ENCODE results near the gene KCNQ1.

KCNQ1 gene

GRCh38 chr11:2685566-2686359 is 241.0 kb downstream of the KCNQ1 start:
- no peak for DNase-seq (ENCODE audit: low read depth)

GRCh38 chr11:2686360-2687222 is 241.8 kb downstream of the KCNQ1 start:
- DNase-seq (ENCODE audit: low read depth), result no peak

DNA sequence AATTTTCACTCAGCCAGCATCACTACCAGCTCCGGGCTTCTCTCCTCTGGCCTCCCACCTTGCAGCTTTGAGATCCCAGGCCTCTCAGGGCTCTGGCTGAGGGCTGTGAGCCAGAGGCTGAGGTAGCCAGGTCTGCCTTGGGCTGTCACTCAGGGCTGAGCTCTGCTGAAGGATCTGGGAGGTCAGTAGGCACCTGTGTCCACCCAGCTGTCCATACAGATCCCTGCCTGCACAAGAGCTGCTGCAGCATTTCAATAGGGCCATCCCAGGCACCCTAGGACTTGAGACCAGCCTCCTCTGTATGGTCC is 242.4 kb downstream of the KCNQ1 start:
- no peak for DNase-seq (ENCODE audit: low read depth)

- DNase-seq (ENCODE audit: low read depth), result no peak
Measured at GRCh38 chr11:2687782-2688191, 243.0 kb downstream of the KCNQ1 start.

DNA sequence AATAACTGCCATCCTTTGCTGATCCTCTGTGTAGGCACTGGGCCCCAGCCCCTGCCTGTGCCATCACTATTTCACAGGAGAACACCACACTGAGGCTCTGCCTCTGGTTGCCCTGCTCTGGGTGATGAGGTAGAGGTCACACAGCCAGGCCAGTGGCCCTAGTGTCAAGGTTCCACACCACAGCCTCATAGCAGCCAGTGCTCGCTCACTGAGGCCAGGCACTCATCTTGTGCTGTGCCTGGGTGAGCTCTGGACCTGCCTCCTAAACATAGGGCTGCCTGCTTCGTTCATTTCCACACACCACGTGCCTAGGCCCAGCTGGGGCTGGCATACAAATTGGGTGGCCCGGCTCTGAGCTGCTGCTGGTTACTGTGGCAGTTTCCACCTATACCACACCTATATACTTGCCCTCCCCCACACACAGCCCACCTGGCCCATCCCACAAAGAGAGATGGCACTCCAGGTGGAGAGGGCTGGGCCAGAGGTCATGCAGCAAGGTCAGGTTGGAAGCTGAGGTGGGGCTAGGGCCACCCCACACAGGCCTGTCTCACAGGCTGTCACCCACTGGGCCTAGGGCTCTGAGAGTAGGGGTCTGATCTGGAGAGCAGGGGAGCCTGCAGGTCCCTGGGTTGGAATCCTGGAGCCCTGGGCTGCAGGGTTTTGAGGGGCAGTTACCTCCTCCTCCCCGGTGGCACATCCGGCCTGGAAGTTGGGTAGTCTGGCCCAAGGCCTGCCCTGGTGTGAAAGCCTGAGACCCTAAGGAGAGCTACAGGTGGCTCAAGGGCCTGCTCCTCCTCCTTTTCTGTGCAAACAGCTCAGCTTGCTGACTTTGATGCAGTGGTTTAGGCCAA is 243.8 kb downstream of the KCNQ1 start:
- no peak for DNase-seq (ENCODE audit: low read depth)

DNA sequence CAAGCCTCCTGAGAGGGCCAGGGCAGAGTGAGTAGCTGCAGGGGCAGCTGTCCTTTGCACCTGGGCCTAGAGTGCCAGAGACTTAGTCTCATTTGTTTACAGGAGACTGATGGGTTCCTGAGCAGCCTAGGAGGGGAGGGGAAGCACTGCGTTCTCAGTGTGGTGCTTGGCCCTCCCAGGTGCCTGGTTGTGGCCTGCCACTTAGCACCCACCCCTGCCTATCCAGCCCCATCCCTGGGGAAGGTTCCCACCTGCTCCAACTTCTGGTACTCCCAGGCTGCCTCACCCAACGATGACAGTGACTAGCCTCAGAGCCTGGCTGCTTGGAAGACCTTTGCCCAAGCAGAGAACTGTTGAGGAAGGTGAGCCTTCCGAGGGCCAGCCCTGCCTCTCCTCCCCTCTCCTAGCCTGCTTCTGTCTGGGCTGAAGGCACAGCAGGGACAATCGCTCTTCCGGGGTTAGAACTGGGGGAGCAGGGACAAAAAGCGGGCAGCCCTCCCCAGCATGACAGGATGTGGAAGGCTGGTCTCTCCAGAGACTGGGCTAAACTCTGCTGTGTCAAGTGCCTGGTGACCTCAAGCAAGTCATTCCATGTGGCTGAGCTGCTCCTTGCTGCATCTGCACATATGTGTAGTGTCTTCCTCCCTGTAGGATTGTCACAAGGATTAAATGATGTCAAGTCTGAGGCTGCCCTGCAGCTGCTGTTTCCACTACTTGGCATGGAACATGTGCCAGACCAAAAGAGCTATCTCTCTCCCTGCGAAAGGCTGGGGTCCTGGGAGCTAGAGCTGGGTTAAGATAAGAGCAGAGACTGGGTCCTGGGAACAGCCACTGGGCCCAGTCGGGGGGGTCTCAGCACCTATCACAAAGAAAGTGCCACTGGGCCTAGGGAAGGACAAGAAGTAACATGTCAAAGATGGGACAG is 245.1 kb downstream of the KCNQ1 start:
- no peak for DNase-seq (ENCODE audit: low read depth)

DNA sequence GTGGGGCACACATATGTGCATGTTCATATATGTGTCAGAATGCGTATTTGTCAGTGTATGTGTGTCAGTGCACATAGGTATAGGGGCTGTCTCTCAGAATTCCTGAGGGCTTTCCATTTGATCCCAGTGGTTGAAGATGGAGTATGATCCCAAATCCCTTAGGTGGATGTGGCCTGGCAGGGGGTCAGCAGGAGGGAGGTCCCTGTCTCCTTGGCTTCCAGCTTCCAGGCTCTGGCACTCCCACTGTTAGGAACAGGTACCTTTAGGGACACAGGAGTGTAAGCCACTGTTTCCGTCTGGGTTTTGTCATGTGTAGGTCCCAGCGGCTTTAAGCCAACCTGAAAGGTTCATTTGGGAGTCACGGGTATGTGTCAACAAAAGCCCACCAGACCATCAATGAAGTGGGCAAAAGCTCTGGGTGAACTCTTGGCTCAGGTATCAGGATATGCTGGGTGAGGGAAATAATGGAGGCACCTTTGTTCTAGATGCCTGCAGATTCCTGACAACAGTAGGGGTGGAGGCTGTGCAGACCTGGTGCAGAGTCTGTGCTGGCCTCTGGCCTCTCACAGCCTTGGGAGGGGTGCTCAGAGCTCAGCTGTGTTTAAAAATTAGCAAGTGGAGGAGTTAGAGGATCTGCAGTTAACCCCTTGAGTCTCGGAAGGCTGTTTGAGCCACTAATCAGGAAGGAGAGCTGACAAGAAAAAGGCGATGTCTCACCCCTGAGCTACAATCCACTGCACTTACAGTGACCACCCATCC is 246.0 kb downstream of the KCNQ1 start:
- no peak for DNase-seq (ENCODE audit: low read depth)

DNA sequence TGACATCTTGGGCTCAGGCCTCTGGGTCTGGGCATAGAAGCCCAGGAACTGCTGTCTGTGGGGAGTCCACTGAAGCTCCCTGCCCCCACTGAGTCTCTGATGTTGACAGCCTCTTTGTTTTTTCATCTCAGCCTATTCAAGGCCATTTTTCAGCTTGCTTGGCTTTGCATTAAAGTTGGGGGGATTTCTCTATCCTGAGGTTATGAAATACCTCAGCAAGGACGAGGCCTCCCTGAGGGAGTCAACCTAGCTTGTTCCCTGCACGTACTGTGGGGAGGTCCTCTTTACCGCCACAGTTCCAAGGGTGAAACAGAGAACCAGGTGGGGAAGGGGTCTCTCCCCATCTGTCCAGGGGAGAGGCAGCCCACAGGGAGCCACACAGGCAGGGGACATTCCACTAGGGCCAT is 246.6 kb downstream of the KCNQ1 start:
- DNase-seq (ENCODE audit: low read depth), result no peak

DNA sequence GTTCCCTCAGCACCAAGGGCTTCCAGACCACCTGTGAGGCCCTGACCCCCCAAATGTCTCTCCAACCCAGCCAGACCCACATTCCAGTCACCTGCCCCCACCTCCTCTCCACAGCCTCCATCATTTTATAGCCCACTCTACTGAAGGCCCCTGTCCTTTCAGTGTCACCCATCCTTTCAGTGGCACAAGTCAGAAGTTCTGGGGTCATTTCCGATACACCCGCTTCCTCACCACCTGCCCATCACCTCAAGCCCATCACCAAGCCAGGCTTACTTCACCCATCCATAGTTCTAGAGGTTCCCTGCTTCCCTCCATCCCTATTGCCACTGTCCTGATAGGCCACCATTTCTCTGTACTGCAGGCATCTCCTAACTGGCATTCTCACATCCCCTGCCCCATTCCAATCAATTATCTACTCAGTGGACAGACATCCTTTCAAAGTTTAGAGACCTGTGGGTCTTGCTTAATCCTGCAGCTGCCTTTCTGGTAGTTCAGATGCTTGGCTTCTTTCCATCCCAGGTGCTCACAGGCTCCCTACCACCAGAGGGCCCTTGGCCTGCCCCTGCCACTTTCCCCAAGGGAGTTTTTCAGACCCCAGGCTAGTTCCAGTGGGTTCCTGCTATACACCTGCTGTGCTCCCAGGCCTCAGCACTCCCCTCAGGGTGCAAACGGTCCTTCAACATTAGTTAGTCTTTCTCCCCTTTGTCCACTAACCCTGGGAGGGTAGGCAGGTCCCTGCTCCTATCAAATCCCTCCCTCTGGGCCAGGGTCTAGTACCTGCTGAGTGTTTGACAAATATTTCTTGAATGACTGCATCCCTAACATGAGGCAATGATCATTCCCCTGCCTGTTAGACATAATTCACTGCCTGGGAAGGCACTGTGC is 247.4 kb downstream of the KCNQ1 start:
- DNase-seq (ENCODE audit: low read depth), result no peak

DNA sequence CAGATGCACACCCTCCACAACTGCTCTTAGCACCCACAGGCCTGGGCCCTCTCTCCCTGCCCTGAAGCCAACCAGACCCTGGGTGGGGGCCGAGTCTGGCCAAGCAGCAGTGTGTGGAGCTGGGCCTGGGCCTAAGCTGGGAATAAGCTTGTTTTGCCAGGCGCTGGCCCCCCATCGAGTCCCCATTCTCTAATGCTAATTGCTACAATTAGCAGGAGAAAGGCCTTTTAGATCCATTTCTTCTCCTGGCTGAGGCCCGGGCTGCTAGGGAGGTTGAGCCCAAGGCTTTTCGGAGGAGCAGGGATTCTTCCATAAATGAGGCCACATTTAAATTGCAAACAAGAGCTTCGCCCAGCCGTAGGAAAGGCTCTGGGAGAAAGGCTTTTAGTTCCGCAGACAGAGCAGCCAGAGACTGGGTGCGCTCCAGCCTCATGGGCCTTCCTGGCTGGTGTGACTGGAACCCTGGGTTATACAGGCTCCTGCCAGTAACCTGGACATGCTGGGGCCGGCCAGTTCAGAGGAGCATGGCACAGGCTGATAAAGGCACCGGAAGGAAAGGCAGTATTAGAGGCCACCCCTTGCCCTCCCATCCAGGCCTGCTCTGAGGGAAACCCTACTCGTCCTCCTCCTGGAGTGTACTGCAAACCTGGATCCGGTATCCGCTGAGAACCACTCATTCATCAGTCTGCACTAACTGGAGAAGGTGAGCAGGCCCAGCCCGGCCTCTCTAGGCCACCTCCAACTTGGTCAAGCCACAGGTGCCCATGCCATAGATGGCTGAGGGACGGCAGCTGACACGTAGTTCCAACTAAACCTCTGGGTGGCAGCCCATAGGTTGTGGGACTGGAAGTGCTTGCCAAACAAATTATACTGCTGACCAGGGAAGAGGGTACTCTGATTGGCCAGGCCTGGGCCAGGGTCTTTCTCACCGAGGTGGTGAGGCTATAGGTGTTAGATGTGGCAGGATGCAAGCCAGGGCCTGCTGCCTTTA is 248.8 kb downstream of the KCNQ1 start:
- DNase-seq (ENCODE audit: low read depth), result no peak

DNA sequence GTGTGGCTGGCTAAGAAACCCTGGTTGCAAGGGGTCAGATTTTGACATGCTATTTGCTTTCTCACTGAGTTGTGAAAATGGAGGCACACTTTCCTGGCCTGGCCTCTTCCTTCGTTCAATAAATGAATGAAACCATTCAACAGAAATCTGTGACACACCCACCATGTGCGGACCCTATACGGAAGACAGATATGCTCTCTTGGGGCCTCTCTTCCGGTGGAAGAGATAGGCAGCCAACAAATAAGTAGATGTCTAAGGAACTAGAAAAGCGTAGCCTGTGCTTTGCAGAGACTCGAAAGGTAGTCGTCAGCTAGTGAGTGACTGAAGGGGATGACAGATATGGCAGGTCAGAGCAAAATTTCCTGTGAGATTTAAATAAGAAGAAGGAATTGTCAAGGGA is 249.7 kb downstream of the KCNQ1 start:
- DNase-seq (ENCODE audit: low read depth), result no peak

DNA sequence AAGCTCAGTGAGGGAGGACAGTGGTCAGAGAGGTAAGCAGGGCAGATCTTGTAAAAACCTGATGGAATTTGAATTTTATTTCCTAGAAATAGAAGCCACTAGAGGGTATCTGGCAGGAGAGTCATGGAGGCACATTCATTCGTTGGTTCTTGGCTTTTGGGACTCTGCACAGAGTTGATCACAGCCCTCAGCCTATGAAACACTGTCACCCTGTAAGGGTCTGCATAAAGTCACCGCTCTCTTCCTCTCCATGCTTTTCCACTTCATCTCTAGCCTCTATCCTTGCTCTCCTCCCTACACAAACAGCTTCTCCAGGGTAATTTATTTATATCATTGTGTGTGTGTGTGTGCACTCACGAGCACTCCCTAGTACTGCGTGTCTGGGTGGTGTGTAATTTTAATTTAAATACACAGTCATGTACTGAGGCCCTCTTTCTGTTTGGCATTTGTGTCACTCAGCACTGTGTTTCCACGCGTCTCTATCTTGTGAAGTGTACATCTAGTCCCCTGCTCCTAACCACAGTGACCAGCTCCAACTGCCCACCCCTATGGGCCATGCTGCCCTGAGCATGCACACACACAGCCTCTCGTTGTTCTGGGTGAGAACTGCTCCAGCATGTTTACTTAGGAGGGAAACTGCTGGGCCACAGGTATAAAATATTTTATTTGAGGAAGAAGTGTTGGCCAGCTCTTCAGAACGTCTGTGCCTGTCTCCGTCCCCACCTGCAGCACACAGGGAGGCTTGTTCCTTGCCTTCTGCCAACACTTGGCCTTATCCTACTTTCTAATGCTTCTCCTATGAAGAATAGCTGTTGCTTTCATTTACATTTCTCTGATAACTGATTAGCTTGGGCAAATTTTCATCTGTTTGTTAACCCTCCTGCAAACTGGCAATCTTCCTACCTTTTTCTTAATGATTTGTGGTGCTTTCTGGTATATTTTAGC is 250.5 kb downstream of the KCNQ1 start:
- DNase-seq (ENCODE audit: low read depth), result no peak

GRCh38 chr11:2696455-2696854 is 251.6 kb downstream of the KCNQ1 start:
- no peak for DNase-seq (ENCODE audit: low read depth)

DNA sequence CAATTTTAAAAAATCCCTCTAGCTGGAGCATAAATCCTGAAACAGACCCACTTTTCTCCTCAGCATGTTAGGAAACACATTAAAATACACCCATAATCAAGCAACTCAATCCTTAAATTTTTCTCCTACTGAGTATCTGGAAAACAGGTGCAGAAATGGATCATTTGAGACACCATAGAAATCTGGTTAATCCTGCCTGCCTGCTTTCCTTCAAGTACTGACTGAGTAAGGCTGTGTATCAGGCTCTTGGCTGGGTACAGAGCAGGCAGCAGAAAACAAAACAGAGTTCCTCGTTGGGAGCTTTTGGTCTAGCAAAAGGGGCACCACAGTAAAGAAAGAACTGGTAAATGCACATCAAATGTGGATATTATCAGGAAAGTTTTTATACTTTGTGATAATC is 253.1 kb downstream of the KCNQ1 start:
- no peak for DNase-seq (ENCODE audit: low read depth)

GRCh38 chr11:2698386-2699184 is 253.8 kb downstream of the KCNQ1 start:
- no peak for DNase-seq (ENCODE audit: low read depth)

- DNase-seq (ENCODE audit: low read depth), result no peak
Measured at GRCh38 chr11:2699185-2699530, 254.3 kb downstream of the KCNQ1 start.
